Measurements from ENCODE around the gene ZGLP1.

DNA sequence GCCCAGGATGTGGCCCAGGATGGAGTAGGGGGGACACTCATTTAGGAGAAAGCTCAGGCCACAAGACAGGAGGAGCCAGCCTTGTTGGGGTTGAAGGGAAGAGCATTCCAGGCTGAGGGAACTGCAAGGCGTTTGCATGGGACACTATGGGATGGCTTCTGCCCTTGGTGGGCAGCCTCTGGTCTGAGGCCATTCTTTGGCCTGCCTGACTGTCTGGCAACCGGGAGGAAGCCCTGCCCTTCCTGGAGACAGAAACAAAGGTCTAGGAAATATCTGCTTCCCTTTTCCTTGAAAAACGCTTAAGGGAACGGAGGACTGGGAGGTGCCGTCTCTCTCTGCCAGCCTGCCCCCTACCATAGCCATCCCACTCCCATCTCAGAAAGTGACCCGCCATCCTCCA, 41.5 kb downstream of the ZGLP1 start:
- TF ChIP-seq, protein P1, sequence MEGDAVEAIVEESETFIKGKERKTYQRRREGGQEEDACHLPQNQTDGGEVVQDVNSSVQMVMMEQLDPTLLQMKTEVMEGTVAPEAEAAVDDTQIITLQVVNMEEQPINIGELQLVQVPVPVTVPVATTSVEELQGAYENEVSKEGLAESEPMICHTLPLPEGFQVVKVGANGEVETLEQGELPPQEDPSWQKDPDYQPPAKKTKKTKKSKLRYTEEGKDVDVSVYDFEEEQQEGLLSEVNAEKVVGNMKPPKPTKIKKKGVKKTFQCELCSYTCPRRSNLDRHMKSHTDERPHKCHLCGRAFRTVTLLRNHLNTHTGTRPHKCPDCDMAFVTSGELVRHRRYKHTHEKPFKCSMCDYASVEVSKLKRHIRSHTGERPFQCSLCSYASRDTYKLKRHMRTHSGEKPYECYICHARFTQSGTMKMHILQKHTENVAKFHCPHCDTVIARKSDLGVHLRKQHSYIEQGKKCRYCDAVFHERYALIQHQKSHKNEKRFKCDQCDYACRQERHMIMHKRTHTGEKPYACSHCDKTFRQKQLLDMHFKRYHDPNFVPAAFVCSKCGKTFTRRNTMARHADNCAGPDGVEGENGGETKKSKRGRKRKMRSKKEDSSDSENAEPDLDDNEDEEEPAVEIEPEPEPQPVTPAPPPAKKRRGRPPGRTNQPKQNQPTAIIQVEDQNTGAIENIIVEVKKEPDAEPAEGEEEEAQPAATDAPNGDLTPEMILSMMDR (IDR thresholded peaks at IDR 0.05 in 4 of 5, conservative IDR thresholded peaks at IDR 0.05 in 1 of 5): no peak
- TF ChIP-seq POLR2A (IDR thresholded peaks at IDR 0.05): no peak
